Activated B cell treated with CpG ODN at 0.5 μM for 24 hours (primary cell): Measurements from ENCODE around the gene ACBD6. TPM values are rescaled to one million over a fixed set of nuclear protein-coding genes. Genes with fewer than 3 reads are reported as not detected.

Experiments used
- ATAC-seq: fragments of 200-7000 bp; cut with Tn5 transposase; one replicate; pipeline ENCODE4 v1.10.0; 2021; ENCODE audit warnings: low read depth, mild to moderate bottlenecking, moderate library complexity
- CTCF ChIA-PET: fragments of 350-600 bp; sonication (Branson Sonifier 250); formaldehyde crosslinking; loops from one replicate; lab custom pipeline; 2021; ENCODE audit warnings: antibody characterized with exemption; lab: Charles Lee
- POLR2A ChIA-PET: fragments of 350-600 bp; sonication (Branson Sonifier 250); formaldehyde crosslinking; loops from one replicate; lab custom pipeline; 2021; ENCODE audit warnings: antibody characterized with exemption; lab: Charles Lee
- DNase-seq: peaks from one replicate; pipeline ENCODE4 v3.0.0; 2022
- H3K27ac Mint-ChIP-seq: one replicate; pipeline ENCODE4 v1.8.0; 2020; ENCODE audit warnings: mixed read lengths
- H3K27me3 Mint-ChIP-seq: one replicate; pipeline ENCODE4 v1.8.0; 2021; ENCODE audit warnings: mixed read lengths
- H3K36me3 Mint-ChIP-seq: one replicate; pipeline ENCODE4 v1.8.0; 2021; ENCODE audit warnings: low read depth, mixed read lengths
- H3K4me1 Mint-ChIP-seq: one replicate; pipeline ENCODE4 v1.8.0; 2021; ENCODE audit warnings: mixed read lengths
- H3K4me3 Mint-ChIP-seq: one replicate; pipeline ENCODE4 v1.8.0; 2020; ENCODE audit warnings: mild to moderate bottlenecking, mixed read lengths
- H3K9me3 Mint-ChIP-seq: one replicate; pipeline ENCODE4 v1.8.0; 2020; ENCODE audit warnings: mixed read lengths
- CTCF ChIP-seq: fragments of 200-600 bp; IDR thresholded peaks from one replicate; pipeline ENCODE4 v1.8.0; 2022; ENCODE audit warnings: antibody characterized with exemption, mild to moderate bottlenecking
- intact Hi-C: fragments of 100-400 bp; cut with micrococcal nuclease; formaldehyde crosslinking; loops from one replicate; pipeline ENCODE4 v1.15.1; 2024
- total RNA-seq: library from RNA; stranded (reverse); gene quantifications from 2 replicates; pipeline ENCODE4 v1.2.3, GENCODE V29; 2022

ACBD6 gene
- total RNA-seq, 1 donor from 2014 or later, result 61.5 TPM

GRCh38 chr1:180497826-180498225, 4.6 kb downstream of the ACBD6 start:
- Mint-ChIP-seq H3K27ac (no peak overlapping the region), H3K4me1 (peaks cover 32% of the 10 kb centered on the region), H3K4me3 (no peak overlapping the region), H3K27me3 (no peaks in the 10 kb centered on the region), H3K36me3 (peaks cover 38% of the 10 kb centered on the region), H3K9me3 (no peaks in the 10 kb centered on the region)
- POLR2A ChIA-PET, result no interaction called here
- no peak for TF ChIP-seq CTCF
- CTCF ChIA-PET, result no interaction called here
- no peak for ATAC-seq
- intact Hi-C loops, result no loop called here
- no peak for DNase-seq

GRCh38 chr1:180494370-180494769, 8.0 kb downstream of the ACBD6 start:
- intact Hi-C loops, result no loop called here
- ChIA-PET CTCF (no interaction called here), POLR2A (no interaction called here)
- no peak overlapping the region for H3K27ac Mint-ChIP-seq
- ATAC-seq, result no peak
- H3K36me3 Mint-ChIP-seq, result peaks cover 36% of the 10 kb centered on the region
- no peaks in the 10 kb centered on the region for H3K9me3 Mint-ChIP-seq
- no peaks in the 10 kb centered on the region for H3K27me3 Mint-ChIP-seq
- no peak for TF ChIP-seq CTCF
- no peak overlapping the region for H3K4me3 Mint-ChIP-seq
- H3K4me1 Mint-ChIP-seq, result peaks cover 13% of the 10 kb centered on the region
- DNase-seq, result no peak

GRCh38 chr1:180489976-180490375, 12.4 kb downstream of the ACBD6 start:
- ChIA-PET POLR2A (no interaction called here), CTCF (no interaction called here)
- TF ChIP-seq CTCF, result no peak
- Mint-ChIP-seq H3K27ac (no peak overlapping the region), H3K4me1 (peaks cover 7% of the 10 kb centered on the region), H3K4me3 (no peak overlapping the region), H3K9me3 (no peaks in the 10 kb centered on the region), H3K36me3 (peaks cover 59% of the 10 kb centered on the region), H3K27me3 (no peaks in the 10 kb centered on the region)
- ATAC-seq (no peak), DNase-seq (no peak)
- intact Hi-C loops, result no loop called here

GRCh38 chr1:180489313-180489712, 13.1 kb downstream of the ACBD6 start:
- Mint-ChIP-seq H3K9me3 (no peaks in the 10 kb centered on the region), H3K4me1 (peaks cover under 1% of the 10 kb centered on the region), H3K27me3 (no peaks in the 10 kb centered on the region), H3K4me3 (no peak overlapping the region), H3K27ac (no peak overlapping the region), H3K36me3 (peaks cover 54% of the 10 kb centered on the region)
- no peak for ATAC-seq
- no peak for DNase-seq
- intact Hi-C loops, result no loop called here
- CTCF ChIA-PET, result no interaction called here
- no peak for TF ChIP-seq CTCF
- POLR2A ChIA-PET, result no interaction called here

DNA sequence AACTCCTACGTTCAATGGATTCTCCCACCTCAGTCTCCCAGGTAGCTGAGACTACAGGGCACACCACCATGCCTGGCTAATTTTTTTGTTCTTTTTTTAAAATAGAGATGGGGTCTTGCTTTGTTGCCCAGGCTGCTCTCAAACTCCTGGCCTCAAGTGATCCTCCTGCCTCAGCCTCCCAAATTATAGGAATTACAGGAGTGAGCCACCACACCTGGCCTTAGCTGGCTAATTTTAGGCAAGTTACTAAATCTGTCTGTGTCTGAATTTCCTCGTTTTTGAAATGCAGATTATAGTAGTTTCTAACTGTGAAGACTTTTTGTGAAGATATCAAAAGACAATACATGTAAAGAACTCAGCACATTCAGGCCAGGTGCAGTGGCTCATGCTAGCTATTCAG, 13.7 kb downstream of the ACBD6 start:
- H3K27me3 Mint-ChIP-seq, result no peaks in the 10 kb centered on the region
- POLR2A ChIA-PET, result no interaction called here
- no peak for DNase-seq
- no peaks in the 10 kb centered on the region for H3K4me1 Mint-ChIP-seq
- ATAC-seq, result no peak
- CTCF ChIA-PET, result interaction anchor here (1.0 kb wide), 1 partner anchor 310 kb away, joined by 3 read pairs; no protein-coding TSS in a partner anchor
- no peak for TF ChIP-seq CTCF
- H3K36me3 Mint-ChIP-seq, result peaks cover 49% of the 10 kb centered on the region
- H3K9me3 Mint-ChIP-seq, result no peaks in the 10 kb centered on the region
- H3K27ac Mint-ChIP-seq, result no peak overlapping the region
- H3K4me3 Mint-ChIP-seq, result no peak overlapping the region
- intact Hi-C loops, result no loop called here
